Measurements from ENCODE around the gene FAM151A. TPM values are rescaled to one million over a fixed set of nuclear protein-coding genes. Genes with fewer than 3 reads are reported as not detected.

The FAM151A gene
- polyA plus RNA-seq, 1 donor (not counting 4 experiments of a cell fraction or from before 2014, with no cell fraction given): 0.07 TPM

DNA sequence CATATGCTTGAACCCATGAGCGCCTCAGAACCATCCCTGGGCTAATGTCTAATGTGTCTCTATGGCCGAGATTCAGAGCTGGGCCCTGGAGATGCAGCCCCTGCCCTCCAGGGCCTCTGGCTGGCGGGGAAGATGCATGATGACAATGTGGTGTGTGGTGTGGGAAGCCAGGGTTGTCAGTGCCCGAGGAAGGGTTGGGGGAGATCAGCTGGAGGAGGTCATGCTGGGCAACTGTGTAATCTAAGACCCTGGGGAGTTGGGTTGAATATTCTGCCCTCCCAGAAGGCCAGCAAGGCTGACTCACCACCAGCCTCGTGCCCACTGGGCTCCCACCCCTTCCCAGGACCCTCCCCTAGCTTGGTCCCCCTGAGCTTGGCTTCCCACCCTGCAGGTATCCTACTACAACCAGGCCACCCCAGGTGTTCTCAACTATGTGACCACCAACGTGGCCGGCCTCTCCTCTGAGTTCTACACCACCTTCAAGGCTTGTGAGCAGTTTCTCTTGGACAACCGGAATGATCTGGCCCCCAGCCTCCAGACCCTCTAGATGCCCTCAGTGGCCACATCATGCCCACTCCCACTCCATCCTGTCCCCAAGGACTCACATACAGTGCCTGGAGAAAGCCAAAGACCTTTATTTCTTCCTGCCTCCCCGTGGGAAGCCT, 14.6 kb downstream of the FAM151A start:
- Histone ChIP-seq H3K27ac (ENCODE audit: control insufficient read depth, insufficient read depth, low read length) (no peak overlapping the region), H3K79me2 (ENCODE audit: control insufficient read depth, insufficient read depth, low read length) (no peaks in the 10 kb centered on the region), H3K27me3 (ENCODE audit: control insufficient read depth, extremely low read depth, insufficient read depth, low read length) (no peaks in the 10 kb centered on the region), H3K9me1 (ENCODE audit: control insufficient read depth, extremely low read depth, insufficient read depth, low read length) (peaks cover 2% of the 10 kb centered on the region), H3K9me3 (ENCODE audit: control insufficient read depth, low read depth, low read length) (no peaks in the 10 kb centered on the region), H3K36me3 (ENCODE audit: control insufficient read depth in 2 of 2, extremely low read depth in 1 of 2, insufficient read depth in 2 of 2, low read length in 2 of 2) (no peaks in the 10 kb centered on the region), H3K9ac (ENCODE audit: control insufficient read depth, extremely low read depth, insufficient read depth, low read length) (no peak overlapping the region), H4K20me1 (ENCODE audit: control insufficient read depth, extremely low read depth, insufficient read depth, low read length) (no peaks in the 10 kb centered on the region), H3K4me2 (ENCODE audit: control insufficient read depth, extremely low read depth, insufficient read depth, low read depth, low read length) (no peak overlapping the region), H3K4me3 (ENCODE audit: control insufficient read depth in 2 of 3, extremely low read depth in 1 of 3, insufficient read depth in 2 of 3, low read depth in 1 of 3, low read length in 3 of 3) (no peak overlapping the region), H2AFZ (ENCODE audit: control insufficient read depth, low read length) (no peak overlapping the region), H3K4me1 (ENCODE audit: control insufficient read depth, extremely low read depth, insufficient read depth, low read length) (peaks cover 15% of the 10 kb centered on the region)
- dilution Hi-C loops (cut with MboI; ENCODE audit: extremely low pct_ligation_motif_present, low sequenced_read_pairs): no loop called here
- DNase-seq (ENCODE audit: low read depth, low spot score): no peak
- TF ChIP-seq EZH2 (IDR thresholded peaks at IDR 0.05; ENCODE audit: low read length) (no peak), CTCF (optimal IDR thresholded peaks at IDR 0.05 in 1 of 3, IDR thresholded peaks at IDR 0.05 in 1 of 3, conservative IDR thresholded peaks at IDR 0.05 in 1 of 3; ENCODE audit: extremely low read depth in 1 of 3, insufficient read depth in 2 of 3, low read length in 3 of 3) (no peak)
- no peak for FAIRE-seq

GRCh38 chr1:54607821-54608565, 15.3 kb downstream of the FAM151A start:
- H4K20me1 ChIP-seq (ENCODE audit: control insufficient read depth, extremely low read depth, insufficient read depth, low read length): no peaks in the 10 kb centered on the region
- no peak for FAIRE-seq
- peaks cover 2% of the 10 kb centered on the region for H3K9me1 ChIP-seq (ENCODE audit: control insufficient read depth, extremely low read depth, insufficient read depth, low read length)

More at GRCh38 chr1:54607821-54608565, 15.3 kb downstream of the FAM151A start:
- H3K4me2 ChIP-seq (ENCODE audit: control insufficient read depth, extremely low read depth, insufficient read depth, low read depth, low read length): no peak overlapping the region
- H3K79me2 ChIP-seq (ENCODE audit: control insufficient read depth, insufficient read depth, low read length): no peaks in the 10 kb centered on the region
- no peaks in the 10 kb centered on the region for H3K9me3 ChIP-seq (ENCODE audit: control insufficient read depth, low read depth, low read length)
- no peak overlapping the region for H3K4me3 ChIP-seq (ENCODE audit: control insufficient read depth in 2 of 3, extremely low read depth in 1 of 3, insufficient read depth in 2 of 3, low read depth in 1 of 3, low read length in 3 of 3)
- peaks cover 16% of the 10 kb centered on the region for H3K4me1 ChIP-seq (ENCODE audit: control insufficient read depth, extremely low read depth, insufficient read depth, low read length)
- no peak overlapping the region for H2AFZ ChIP-seq (ENCODE audit: control insufficient read depth, low read length)
- no peaks in the 10 kb centered on the region for H3K27me3 ChIP-seq (ENCODE audit: control insufficient read depth, extremely low read depth, insufficient read depth, low read length)
- H3K27ac ChIP-seq (ENCODE audit: control insufficient read depth, insufficient read depth, low read length): no peak overlapping the region
- DNase-seq (ENCODE audit: low read depth, low spot score): no peak
- dilution Hi-C loops (cut with MboI; ENCODE audit: extremely low pct_ligation_motif_present, low sequenced_read_pairs): no loop called here
- H3K36me3 ChIP-seq (ENCODE audit: control insufficient read depth in 2 of 2, extremely low read depth in 1 of 2, insufficient read depth in 2 of 2, low read length in 2 of 2): no peaks in the 10 kb centered on the region
- H3K9ac ChIP-seq (ENCODE audit: control insufficient read depth, extremely low read depth, insufficient read depth, low read length): no peak overlapping the region
- TF ChIP-seq EZH2 (IDR thresholded peaks at IDR 0.05; ENCODE audit: low read length) (no peak), CTCF (optimal IDR thresholded peaks at IDR 0.05 in 1 of 3, IDR thresholded peaks at IDR 0.05 in 1 of 3, conservative IDR thresholded peaks at IDR 0.05 in 1 of 3; ENCODE audit: extremely low read depth in 1 of 3, insufficient read depth in 2 of 3, low read length in 3 of 3) (no peak)

Measured in keratinocyte (primary cell).